GM19351 (cell line): ENCODE results near the gene RABL2B.
A peak's percentile ranks its signal among the peaks of the same experiment; 100 is the strongest.
"Not testable (repeated sequence)": the region's sequence is repeated elsewhere in the genome, so short reads cannot be mapped to it uniquely, and the experiment has no call there.

Experiments used
- ATAC-seq: cut with Tn5 transposase; IDR thresholded peaks from one replicate; pipeline ENCODE4 v1.9.1; 2021; ENCODE audit warnings: mild to moderate bottlenecking, moderate library complexity; ENCODE audit not compliant: unreplicated experiment

The RABL2B gene

DNA sequence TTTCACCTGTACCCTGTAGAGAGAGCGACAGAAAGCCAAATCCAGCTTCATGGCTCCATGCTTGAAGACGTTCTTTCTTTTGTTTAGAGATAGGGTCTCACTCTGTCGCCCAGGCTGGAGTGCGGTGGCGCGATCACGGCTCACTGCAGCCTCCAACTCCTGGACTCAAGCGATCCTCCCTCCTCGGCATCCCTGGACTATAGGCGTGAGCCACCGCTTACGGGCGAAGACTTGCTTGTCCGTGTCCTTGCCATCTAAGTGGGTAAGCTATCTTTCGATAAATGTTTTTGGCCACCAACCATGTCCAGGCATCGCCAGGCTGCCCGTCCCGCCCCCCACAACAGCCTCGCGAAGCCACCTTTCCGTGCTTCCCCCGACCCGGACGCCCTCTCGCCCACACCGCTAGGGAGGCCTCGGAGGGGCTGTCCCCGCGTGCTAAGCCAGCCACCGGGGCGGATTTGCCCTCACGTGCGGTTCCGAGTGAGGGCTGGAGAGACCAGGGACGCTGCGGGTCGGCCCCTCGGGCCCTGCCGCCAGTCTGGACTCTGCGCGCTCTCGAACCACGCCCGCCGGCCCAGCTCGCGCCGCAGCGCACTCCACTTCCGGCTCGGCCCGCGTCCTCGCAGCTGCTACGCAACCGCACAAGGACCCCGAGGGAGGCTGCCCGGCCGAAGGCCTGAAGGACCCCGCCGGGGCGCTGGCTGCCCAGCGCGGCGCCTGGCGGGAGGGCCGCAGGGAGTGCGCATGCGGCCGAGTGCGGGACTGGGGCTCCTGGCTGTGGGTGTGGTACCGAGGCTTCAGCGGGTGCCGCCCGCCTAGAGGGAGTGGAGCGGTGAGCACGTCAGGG, at the start of gene RABL2B:
RABL2B (minus strand) TSS at position 604 of the 847 bp plus-strand sequence. CDS start 1,342 bp downstream, outside the sequence.
- ATAC-seq: peak; percentile 87

- ATAC-seq: not testable (repeated sequence)
Measured at GRCh38 chr22:50786936-50787335, 3.5 kb upstream of the RABL2B start.

GRCh38 chr22:50785289-50785688, 1.9 kb upstream of the RABL2B start:
- ATAC-seq: not testable (repeated sequence)

- peak; percentile 31 for ATAC-seq
Measured at GRCh38 chr22:50783880-50784276, 442 bp upstream of the RABL2B start.

- not testable (repeated sequence) for ATAC-seq
Measured at GRCh38 chr22:50782253-50782652, 1.2 kb downstream of the RABL2B start.

DNA sequence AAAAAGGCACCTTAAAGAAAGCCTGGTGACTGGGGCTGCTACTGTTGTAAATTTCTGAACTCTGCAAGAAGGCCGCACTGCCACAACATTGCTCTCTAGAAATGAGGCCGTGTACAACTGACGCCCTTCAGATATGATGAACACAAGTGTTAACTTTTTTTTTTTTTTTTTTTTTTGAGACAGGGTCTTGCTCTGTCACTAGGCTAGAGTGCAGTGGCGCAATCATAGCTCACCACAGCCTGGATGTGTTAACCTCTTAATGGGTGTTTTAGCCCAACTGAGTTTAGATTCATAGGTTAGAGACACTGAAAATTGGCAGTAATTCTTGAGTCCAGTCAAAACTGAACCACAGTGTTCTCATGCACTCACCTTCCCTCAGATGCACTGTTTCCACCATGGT, 3.2 kb downstream of the RABL2B start:
- ATAC-seq: not testable (repeated sequence)

GRCh38 chr22:50777631-50778030, 5.8 kb downstream of the RABL2B start:
- not testable (repeated sequence) for ATAC-seq

- ATAC-seq: not testable (repeated sequence)
Measured at GRCh38 chr22:50775132-50775531, 8.3 kb downstream of the RABL2B start.

GRCh38 chr22:50764288-50764687, 19.1 kb downstream of the RABL2B start:
- ATAC-seq: not testable (repeated sequence)

DNA sequence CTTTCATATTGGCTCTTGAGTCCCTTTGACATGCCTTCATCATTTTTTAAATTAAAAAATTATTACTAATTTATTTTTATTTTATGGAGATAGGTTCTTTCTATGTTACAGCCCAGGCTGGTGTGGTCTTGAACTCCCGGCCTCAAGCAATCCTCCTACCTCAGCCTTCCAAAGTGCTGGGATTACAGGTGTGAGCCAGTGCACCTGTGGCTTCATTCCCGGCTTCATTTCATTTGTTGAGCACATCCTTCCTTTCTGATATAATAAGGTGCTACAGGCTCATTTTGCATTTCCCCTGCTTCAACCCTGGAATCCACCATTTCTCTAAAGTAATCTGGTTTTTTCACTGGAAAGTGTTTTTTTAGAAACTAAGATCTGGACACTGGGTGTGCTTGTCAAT, 21.6 kb downstream of the RABL2B start:
- not testable (repeated sequence) for ATAC-seq

- ATAC-seq: not testable (repeated sequence)
Measured at GRCh38 chr22:50759597-50760341, 23.7 kb downstream of the RABL2B start.

DNA sequence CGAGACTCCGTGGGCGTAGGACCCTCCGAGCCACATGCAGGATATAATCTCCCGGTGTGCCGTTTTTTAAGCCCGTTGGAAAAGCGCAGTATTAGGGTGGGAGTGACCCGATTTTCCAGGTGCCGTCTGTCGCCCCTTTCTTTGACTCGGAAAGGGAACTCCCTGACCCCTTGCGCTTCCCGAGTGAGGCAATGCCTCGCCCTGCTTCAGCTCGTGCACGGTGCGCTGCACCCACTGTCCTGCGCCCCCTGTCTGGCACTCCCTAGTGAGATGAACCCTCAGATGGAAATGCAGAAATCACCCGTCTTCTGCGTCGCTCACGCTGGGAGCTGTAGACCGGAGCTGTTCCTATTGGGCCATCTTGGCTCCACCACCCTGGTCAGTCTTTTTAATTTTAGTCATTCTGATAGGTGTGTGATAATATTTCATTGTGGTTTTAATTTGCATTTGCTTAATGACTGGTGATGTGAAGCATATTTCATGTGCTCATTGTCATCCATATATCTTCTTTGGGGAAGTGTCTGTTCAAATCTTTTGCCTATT, 26.4 kb downstream of the RABL2B start:
- ATAC-seq: not testable (repeated sequence)

DNA sequence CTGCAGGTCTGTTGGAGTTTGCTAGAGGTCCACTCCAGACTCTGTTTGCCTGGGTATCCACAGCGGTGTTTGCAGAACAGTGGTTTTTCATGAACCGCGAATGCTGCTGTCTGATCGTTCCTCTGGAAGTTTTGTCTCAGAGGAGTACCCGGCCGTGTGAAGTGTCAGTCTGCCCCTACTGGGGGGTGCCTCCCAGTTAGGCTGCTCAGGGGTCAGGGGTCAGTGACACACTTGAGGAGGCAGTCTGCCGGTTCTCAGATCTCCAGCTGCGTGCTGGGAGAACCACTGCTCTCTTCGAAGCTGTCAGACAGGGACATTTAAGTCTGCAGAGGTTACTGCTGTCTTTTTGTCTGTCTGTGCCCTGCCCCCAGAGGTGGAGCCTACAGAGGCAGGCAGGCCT, 27.0 kb downstream of the RABL2B start:
- ATAC-seq: not testable (repeated sequence)

DNA sequence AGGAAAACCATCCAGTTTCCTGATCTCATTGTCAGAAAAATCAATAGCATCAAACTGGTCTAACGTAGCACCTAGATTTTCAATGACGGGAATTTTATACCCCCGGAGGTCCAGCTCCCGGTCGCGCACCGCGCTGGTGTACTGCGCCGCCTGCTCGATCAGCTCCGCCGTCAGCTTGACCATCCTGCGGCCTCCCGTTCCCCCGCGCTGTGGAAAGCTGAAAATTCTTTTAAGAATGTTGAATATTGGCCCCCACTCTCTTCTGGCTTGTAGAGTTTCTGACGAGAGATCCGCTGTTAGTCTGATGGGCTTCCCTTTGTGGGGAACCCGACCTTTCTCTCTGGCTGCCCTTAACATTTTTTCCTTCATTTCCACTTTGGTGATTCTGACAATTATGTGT, 28.2 kb downstream of the RABL2B start:
- not testable (repeated sequence) for ATAC-seq

- not testable (repeated sequence) for ATAC-seq
Measured at GRCh38 chr22:50749302-50750074, 33.9 kb downstream of the RABL2B start.

- ATAC-seq: not testable (repeated sequence)
Measured at GRCh38 chr22:50748630-50749029, 34.8 kb downstream of the RABL2B start.

- not testable (repeated sequence) for ATAC-seq
Measured at GRCh38 chr22:50747521-50747920, 35.9 kb downstream of the RABL2B start.

DNA sequence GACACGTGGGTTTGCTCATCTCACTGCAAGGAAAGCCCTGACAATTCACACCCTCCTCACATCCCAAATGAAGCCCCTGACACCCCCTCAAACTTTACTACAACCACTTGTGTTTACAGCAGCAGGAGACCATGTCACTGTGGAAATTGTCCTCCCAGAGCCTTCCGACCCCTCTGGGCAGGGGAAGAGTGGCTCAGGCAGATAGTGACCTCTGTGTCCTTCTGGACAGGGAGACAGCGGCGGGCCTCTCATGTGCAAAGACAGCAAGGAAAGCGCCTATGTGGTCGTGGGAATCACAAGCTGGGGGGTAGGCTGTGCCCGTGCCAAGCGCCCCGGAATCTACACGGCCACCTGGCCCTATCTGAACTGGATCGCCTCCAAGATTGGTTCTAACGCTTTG, 39.0 kb downstream of the RABL2B start:
- not testable (repeated sequence) for ATAC-seq

DNA sequence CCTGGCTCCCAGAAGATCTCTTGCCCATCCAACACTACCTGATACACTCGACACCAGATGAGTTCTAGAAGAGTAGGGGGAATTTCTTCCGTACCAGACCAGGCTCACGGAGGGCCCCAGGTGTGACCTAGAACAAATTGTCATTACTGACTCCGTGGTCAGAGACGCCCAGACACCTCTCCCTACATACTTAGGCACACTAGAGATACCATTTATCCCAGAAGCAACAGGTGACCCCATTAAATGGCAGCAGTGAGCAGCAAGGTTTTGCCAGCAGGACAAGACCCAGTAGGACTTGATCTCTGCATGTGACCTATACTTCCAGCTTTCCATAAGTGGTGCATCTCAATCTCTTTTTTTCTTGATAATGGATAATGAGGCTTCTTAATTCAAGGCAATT, 42.7 kb downstream of the RABL2B start:
- ATAC-seq: not testable (repeated sequence)

DNA sequence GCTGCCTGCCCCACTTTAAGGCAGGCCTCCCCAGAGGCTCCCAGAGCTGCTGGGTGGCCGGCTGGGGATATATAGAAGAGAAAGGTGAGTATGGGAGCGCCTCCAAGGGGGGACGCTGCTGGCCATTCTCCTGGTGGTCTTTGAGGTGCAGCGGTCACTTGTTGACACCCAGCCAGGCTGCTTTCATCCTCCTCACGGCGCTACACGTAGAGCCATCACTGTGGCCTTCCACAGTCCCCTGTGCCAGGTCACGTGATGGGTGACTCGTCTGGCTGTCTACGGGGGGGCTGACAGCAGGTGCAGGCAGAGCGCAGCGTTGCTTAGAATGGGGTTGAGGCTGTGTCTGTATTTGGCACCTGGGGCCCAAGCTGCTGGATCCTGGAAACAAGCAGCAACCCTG, 43.5 kb downstream of the RABL2B start:
- ATAC-seq: no peak

GRCh38 chr22:50739279-50739691, 44.2 kb downstream of the RABL2B start:
- ATAC-seq: no peak
